Measurements from ENCODE around the gene BDH1. TPM values are rescaled to one million over a fixed set of nuclear protein-coding genes. Genes with fewer than 3 reads are reported as not detected.

BDH1 gene
- total RNA-seq, 1 donor from 2014 or later: 1.5 TPM

DNA sequence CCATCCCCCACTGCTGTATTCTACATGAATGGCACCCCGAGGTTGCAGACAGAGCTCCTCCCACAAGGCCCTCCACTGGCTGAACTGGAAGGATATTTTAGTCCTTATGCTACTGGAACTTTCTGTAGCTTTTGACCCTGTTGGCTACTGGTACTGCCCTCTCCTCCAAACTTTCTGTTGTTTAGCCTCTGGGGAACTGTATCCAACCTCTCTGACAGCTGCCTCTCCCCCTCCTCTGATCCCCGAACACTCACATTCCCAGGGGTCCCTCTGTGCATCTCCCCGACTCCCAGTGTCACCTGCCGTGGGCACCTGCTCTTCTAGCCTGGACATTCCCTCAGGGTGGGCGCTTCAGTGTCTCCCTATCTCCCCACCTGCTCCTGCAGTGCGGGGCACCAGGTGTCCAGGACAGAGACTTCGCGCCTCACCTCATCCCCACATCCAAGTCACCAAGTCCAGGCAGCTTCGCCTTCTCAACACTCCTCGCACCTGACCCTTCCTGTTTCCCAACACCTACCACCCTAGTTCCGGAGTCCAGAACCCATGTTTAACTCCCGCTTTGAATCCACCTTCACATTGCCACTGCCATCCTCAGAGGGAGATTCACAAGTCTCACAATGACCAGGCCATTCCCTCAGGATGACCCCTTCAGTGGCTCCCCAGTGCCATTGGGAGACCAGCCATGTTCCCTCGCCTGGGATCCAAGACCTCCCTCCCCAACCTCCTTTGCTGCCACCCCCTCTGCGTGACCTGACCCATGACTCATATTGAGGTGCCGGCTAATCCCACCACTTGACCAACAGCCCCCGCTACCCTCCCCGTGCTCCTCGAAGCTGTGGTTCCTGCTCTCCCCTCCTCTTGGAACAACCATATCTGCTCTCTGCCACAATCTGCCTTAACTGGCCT lies 34.2 kb downstream of the BDH1 start:
- H3K4me3 ChIP-seq (ENCODE audit: insufficient read depth, low read depth, low read length): no peak overlapping the region
- peak overlapping the region; percentile 5 for H3K9ac ChIP-seq (ENCODE audit: low read length)
- Mint-ChIP-seq H3K4me3 (ENCODE audit: unreplicated experiment) (peak overlapping the region; percentile 54), H3K27ac (ENCODE audit: unreplicated experiment) (peak overlapping the region; percentile 94), H3K9me3 (ENCODE audit: unreplicated experiment) (peaks cover 3% of the 10 kb centered on the region), H3K36me3 (ENCODE audit: low read depth, unreplicated experiment) (peaks cover 4% of the 10 kb centered on the region), H3K27me3 (ENCODE audit: low read depth, unreplicated experiment) (peaks cover 14% of the 10 kb centered on the region), H3K4me1 (ENCODE audit: low read depth, unreplicated experiment) (peaks cover 21% of the 10 kb centered on the region)
- no peaks in the 10 kb centered on the region for H3K27me3 ChIP-seq (ENCODE audit: insufficient read depth, low read length)
- H3K27ac ChIP-seq (ENCODE audit: low read depth, low read length): no peak overlapping the region
- no peaks in the 10 kb centered on the region for H3K9me3 ChIP-seq (ENCODE audit: insufficient read depth, low read depth, low read length)
- H4K20me1 ChIP-seq (ENCODE audit: insufficient read depth, low read length): no peaks in the 10 kb centered on the region
- H3K4me1 ChIP-seq (ENCODE audit: insufficient read depth, low read length): peaks cover 6% of the 10 kb centered on the region
- H3K79me2 ChIP-seq (ENCODE audit: insufficient read depth, low read length): no peaks in the 10 kb centered on the region
- no peak for DNase-seq (ENCODE audit: low read depth)
- H3K4me2 ChIP-seq (ENCODE audit: low read length): peak overlapping the region; percentile 1
- TF ChIP-seq, protein P1, sequence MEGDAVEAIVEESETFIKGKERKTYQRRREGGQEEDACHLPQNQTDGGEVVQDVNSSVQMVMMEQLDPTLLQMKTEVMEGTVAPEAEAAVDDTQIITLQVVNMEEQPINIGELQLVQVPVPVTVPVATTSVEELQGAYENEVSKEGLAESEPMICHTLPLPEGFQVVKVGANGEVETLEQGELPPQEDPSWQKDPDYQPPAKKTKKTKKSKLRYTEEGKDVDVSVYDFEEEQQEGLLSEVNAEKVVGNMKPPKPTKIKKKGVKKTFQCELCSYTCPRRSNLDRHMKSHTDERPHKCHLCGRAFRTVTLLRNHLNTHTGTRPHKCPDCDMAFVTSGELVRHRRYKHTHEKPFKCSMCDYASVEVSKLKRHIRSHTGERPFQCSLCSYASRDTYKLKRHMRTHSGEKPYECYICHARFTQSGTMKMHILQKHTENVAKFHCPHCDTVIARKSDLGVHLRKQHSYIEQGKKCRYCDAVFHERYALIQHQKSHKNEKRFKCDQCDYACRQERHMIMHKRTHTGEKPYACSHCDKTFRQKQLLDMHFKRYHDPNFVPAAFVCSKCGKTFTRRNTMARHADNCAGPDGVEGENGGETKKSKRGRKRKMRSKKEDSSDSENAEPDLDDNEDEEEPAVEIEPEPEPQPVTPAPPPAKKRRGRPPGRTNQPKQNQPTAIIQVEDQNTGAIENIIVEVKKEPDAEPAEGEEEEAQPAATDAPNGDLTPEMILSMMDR (IDR thresholded peaks at IDR 0.05; ENCODE audit: insufficient read depth, low read depth, low read length): no peak
- TF ChIP-seq EZH2 (IDR thresholded peaks at IDR 0.05; ENCODE audit: insufficient read depth, low read length): no peak
- H3K36me3 ChIP-seq (ENCODE audit: insufficient read depth, low read length): no peaks in the 10 kb centered on the region
- peak overlapping the region; percentile 64 for H2AFZ ChIP-seq (ENCODE audit: low read depth, low read length)
- FAIRE-seq: no peak

DNA sequence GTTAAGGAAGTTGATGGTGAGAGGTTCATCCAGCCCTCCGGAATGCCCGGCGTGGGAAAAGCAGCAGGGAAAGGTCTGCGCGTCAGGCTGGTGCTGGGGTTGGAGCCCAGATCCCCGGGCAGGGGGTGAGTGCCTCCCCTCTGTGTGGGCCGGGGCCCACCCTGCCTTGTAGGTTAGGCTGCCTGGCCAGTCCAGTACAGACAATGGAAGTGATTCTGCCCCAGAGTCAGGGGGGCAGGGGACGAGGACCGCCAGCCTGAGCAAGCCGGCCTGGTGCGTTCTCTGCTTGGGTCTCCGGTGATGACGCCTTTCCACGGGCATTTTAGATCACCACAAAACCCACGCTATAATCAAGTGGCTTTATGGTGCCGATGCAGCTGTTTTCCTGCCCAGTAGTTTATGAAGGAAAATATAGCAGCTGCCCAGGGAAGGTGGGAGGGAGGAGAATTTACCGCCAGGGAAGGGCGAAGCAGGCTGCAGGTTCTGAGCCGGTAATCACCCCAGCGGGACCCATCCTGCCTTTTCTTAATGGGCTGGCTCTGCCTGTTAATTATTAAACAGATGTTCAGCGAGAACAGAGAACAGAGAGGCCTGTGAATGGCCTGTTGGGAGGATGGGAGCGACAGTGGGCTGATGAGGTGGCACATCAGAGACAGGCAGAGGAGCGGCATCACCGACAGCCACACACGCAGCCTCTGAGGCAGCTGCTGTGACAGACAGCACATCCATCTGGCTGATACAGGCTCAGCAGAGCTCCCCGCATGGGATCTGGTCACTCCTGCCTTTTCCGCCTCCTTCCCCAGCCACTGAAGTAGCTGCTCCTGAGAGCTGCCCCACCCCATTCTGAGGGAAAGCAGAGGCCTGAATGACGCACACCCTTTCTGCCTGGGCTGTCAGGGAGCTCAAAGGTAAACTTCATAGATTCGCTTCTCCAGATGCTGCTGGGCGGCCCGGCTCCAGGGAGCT lies 35.2 kb downstream of the BDH1 start:
- Mint-ChIP-seq H3K27me3 (ENCODE audit: low read depth, unreplicated experiment) (peaks cover 14% of the 10 kb centered on the region), H3K36me3 (ENCODE audit: low read depth, unreplicated experiment) (peaks cover 4% of the 10 kb centered on the region), H3K9me3 (ENCODE audit: unreplicated experiment) (peaks cover 5% of the 10 kb centered on the region), H3K27ac (ENCODE audit: unreplicated experiment) (peak overlapping the region; percentile 94), H3K4me3 (ENCODE audit: unreplicated experiment) (no peak overlapping the region), H3K4me1 (ENCODE audit: low read depth, unreplicated experiment) (peaks cover 28% of the 10 kb centered on the region)
- no peaks in the 10 kb centered on the region for H3K9me3 ChIP-seq (ENCODE audit: insufficient read depth, low read depth, low read length)
- peak overlapping the region; percentile 5 for H3K9ac ChIP-seq (ENCODE audit: low read length)
- FAIRE-seq (no peak), DNase-seq (ENCODE audit: low read depth) (peak; percentile 72)
- peak overlapping the region; percentile 64 for H2AFZ ChIP-seq (ENCODE audit: low read depth, low read length)
- H3K36me3 ChIP-seq (ENCODE audit: insufficient read depth, low read length): no peaks in the 10 kb centered on the region
- no peak overlapping the region for H3K4me3 ChIP-seq (ENCODE audit: insufficient read depth, low read depth, low read length)
- H3K4me2 ChIP-seq (ENCODE audit: low read length): peak overlapping the region; percentile 1
- peak overlapping the region; percentile 9 for H3K27ac ChIP-seq (ENCODE audit: low read depth, low read length)
- TF ChIP-seq, protein P1 (IDR thresholded peaks at IDR 0.05; ENCODE audit: insufficient read depth, low read depth, low read length): no peak
- TF ChIP-seq EZH2 (IDR thresholded peaks at IDR 0.05; ENCODE audit: insufficient read depth, low read length): no peak
- H3K4me1 ChIP-seq (ENCODE audit: insufficient read depth, low read length): peaks cover 13% of the 10 kb centered on the region
- H3K79me2 ChIP-seq (ENCODE audit: insufficient read depth, low read length): no peaks in the 10 kb centered on the region
- no peaks in the 10 kb centered on the region for H3K27me3 ChIP-seq (ENCODE audit: insufficient read depth, low read length)
- H4K20me1 ChIP-seq (ENCODE audit: insufficient read depth, low read length): no peaks in the 10 kb centered on the region

All from astrocyte (in vitro differentiated cells and primary cell).